GM19238 (cell line): ENCODE data around the gene SUGCT.

Source experiments
- DNase-seq: peaks from one replicate; pipeline ENCODE4 v3.0.0; 2011; ENCODE audit warnings: low spot score; ENCODE audit not compliant: insufficient read length

The SUGCT gene

DNA sequence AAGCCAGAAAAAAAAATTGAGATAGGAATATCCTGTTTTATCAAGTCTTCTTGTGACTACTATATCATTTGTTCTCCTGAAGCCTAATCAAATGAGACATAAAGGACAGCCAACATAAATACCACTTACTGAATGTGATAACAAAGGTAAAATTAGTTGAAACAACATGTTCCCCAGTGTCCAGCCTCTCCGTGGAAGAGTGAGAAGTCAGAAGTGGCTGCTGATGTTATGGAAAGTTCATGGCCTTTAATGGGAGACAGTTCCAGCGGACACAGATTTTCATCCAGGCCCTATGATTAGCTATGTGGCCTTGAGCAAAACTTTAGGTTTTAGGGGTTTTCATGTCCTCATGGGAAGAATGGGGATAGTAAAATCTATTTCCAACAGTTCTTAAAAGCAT is 724.3 kb downstream of the SUGCT start:
- no peak for DNase-seq

DNA sequence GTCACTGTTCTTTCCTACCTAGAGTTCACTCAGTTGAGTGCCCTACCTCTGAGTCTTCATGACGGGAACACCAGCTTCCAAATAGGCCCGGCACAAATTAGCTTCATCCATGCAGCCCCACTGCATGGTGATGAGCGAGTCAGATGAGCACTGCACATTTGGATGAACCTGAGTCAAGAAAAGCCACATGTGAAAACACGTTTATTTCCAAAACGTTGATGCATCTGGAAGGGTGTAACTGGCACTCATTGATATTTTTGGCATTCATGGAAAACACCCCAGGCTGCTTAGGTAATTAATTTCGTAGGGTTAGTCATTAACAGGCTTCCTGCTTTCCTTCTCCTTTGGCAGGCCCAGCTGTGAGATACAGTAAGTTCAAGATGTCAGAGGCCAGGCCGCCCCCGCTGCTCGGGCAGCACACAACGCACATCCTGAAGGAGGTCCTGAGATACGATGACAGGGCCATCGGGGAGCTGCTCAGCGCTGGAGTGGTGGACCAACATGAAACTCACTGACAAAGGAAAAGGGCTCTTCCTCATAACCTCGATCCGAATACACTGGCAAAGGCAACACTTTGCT is 725.2 kb downstream of the SUGCT start:
- no peak for DNase-seq

DNA sequence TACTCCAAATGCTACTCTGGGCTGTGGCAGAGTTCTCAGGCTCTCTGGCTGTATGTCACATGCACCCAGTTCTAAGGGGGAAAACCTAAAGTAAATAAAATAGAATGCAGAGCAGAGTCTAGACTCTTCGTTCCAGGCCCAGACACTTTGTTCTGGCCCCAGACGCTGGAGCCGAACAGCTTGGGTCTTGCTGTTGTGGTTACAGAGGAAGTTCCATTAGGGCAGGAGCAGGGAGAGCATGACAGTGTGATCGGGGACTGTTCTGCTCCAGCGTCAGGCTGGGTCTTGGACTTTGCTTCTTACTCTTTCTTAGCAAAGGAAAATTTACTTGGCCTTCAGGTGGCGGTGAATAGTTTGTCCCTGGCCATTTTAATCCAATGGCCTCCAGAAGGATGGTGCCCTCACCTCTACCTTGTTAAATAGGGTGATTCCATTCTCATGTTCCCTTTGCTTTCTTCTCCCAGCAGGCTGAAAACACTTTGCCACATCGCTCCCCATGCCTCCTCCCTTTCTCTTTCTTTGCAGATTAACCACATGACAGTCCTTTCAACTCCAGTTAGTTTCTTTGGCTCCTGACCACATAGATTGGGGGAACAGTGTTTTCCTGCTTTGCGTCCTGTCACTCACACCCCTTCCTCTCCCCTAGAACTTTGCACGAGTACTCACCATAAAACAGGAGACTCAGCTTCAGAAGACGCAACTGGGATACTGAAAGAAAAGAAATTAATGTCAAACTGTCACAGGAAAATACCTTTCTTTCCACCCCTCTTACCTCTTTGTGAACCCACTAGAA is 730.8 kb downstream of the SUGCT start:
- DNase-seq: no peak

DNA sequence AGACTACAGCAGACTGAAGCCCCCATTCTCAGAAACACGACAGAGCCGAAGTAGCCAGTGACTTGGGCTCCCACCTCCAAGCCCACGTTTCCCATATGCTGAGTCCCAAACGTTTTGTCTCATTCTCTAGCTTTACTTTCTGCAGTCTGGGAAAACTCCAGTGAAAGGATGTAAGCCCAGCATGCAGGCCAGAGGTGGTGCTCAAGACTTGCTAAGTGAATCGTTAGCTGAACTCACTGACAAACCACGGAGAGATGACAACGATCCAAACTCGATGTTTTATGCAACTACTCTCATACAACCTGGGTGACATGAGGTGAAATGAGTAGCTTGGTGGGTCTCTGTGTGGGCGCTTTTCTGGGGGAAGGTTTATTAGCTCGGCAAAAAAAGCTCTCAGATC is 731.8 kb downstream of the SUGCT start:
- DNase-seq: no peak

DNA sequence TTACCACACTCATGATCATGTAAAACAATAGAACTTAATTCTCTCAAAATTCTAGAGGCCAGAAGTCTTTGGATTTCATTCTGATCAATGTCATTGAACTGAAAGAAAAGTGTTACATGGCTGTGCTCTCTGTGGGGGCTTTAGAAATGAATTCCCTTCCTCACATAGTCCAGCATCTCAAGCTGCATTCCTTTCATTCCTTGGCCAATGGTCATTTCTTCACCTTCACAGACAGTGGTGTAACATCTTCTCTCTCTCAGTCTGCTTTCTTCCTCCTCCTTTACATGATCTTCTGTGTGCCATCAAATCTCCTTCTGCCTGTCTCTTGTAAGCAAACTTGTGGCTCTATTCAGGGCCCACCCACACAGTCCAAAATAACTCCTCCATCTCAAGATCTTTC is 735.3 kb downstream of the SUGCT start:
- no peak for DNase-seq

DNA sequence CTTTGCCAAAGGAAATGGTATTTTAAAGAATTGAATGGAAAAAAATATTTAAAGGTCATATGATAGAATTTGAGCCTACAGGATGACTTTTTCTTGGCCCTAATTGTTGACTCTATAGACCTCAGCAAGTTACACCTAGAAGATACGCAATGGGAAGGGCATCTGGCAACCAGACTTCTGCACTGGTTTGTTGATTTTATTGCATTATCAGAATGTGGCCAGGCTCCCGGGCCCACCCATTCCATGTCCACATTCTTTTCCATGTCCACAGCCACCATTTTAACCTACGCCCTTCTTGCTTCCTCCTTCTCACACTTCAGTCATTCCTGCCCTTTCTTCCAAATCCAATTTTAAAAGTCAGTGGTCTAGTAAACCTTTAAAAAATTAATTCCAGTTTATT is 738.4 kb downstream of the SUGCT start:
- no peak for DNase-seq

DNA sequence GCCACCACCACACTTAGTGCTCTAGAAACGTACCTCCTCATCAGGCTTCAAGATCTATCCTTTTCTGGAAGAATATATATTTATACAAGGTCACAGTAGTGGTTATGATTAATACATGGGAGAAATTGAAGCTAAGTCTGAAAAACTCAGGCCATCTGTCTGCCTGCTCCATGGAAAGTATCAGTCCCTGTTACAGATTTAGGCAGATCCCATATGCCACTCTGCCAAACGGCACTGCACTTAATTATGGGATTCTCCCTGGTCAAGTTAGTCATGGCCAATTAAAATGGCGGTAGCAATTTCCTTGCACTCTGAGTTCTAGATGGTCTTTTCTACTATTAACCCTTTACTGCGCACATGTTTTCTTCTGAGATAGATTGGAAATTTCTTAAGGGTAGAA is 740.0 kb downstream of the SUGCT start:
- no peak for DNase-seq

DNA sequence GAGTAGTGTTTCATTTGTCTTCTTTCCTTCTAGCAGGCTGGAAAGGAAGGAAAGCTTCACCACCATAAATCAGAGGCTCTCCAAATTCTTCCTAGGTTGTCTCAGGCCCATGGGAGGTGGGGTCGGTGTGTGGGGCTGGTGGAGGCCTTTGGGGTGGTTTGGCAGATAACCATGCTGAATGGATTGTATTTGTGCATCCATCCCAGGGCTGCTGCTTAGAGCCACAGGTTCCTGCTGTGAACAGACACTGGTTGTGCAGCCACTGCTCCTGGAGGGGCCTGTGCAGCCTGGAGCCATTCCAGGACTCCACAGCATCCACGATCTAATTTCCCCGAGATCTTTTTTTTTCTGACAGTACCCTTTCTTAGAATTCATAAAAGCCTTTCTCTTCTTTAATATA is 741.8 kb downstream of the SUGCT start:
- no peak for DNase-seq

DNA sequence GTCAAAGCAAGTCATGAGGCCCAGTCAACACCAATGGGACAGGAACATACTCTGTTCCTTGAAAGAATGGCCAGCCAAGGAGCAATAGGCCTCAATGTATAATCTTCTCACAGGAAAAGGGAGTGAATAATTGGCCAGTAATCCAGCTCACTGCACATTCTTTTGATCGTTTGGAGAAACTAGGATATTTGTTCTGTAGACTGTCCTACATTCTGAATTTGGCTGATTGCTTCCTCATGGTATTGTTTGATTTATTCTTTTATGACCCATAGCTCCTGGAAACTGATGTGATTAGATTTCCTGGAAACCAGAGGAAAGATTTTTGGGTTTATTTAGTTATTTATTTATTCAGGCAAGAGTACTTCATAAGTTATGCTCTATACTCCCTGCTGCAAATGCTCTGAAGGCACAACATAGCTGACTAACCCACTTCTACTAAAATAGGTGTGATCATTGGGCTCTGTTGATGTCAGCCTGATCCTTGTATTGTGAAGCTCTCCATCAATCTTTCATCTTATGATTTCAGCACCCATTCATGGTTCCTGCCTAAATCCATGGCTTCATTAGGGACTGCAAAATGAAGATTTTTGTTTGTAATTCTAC is 745.2 kb downstream of the SUGCT start:
- DNase-seq: no peak

DNA sequence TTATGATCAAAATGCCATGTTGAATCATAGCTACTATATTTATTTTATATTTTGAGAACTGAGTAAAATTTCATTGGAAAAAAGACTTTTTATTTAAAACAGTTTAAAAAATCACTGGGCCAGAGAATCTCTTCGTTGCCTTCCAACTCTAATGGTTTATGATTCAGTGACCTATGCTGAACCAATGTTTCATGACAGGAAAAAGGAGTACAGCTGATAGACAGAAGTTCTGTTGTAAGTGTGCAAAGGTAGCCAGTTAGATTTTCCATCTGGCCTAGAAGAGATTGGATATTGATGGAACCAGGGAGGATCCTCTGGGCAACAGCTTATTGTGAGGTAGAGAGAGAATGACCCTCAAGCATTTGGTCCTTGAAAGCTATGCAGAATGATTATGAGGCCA is 745.8 kb downstream of the SUGCT start:
- DNase-seq: no peak

DNA sequence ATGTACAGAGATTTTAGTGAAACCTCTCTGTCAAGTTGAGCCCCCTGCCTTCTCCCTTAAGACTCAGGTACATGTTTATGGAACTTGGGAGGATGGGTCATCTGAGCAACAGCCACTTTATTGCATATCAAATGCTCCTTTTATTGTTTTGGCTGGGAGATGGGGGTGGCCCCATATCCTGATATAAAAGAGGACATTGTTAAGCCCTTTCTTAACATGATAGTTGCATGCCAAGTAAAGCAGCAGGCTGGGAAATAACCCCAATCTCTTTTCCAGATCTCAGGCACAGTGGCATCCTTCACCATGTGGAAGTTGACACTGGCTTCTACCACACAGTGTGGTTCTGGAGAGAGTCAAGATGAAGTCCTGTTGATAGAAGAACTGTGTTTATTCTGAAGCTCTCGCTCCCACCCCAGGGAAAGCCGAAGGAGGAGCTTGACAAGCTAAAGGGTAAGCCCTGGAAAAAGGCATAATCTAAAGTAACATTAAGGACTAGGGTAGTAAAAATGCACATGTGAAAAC is 746.7 kb downstream of the SUGCT start:
- no peak for DNase-seq

DNA sequence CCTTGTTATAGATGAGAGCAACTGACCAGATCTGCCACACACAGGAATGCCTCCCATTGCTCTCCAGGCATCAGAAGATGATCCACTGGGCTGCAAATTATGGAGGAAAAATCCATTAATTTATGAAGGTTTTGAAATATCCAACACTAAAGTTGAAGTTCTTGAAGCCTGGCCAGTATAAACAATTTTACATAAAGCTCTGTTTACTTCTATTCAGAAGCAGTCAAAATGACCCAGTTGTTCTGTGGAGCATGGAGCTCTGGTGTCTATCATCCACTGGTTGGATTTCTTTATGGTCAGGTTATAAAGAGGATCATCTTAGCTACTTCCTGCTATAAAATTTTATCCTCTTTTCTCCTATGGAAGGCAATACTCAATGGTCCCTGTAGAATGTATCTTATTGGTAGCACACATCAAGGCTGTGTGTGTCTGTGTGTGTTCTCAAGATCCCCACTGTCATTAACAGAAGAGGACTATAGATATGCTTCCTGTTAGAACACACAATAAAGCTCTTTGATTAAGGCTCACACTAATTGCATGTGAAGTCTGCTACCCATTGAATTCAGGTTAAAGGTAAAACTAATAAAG is 747.4 kb downstream of the SUGCT start:
- DNase-seq: no peak

DNA sequence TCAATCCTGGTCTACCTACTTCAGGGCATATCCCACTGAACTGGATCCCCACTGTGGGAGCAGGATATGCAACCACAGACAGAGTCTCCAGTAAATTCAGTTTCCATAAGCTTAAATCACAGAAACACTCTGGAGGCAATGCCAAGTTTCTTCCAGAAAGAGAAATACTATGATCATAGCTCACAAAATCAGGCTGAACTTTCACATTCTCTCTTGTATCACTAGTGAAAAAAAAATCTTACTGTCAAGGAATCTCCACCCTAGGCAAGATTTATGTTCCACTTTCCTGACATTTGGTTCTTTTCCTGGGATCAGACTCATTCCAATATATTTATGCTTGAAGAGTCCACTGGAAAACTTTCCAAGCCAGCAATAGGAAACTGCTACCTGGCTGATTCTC is 749.0 kb downstream of the SUGCT start:
- DNase-seq: no peak

DNA sequence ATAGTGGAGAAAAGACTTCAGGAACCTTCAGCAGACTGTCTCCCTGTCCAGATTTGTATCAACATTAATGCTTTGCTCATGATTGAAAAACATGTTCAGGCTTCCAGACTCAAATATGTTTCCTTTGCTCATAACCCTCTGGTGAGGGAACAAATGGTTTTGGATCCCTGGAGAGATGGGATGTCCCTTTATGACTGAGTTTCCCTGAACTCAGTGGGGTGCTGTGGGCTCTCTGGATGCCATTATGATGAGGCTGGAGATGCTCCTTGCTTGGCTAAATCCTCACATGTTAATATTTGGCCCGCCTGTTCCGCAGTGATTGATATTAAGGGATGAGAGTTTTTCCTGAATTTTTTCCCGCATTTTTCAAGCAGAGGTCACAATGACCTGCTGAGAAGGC is 749.4 kb downstream of the SUGCT start:
- DNase-seq: no peak

DNA sequence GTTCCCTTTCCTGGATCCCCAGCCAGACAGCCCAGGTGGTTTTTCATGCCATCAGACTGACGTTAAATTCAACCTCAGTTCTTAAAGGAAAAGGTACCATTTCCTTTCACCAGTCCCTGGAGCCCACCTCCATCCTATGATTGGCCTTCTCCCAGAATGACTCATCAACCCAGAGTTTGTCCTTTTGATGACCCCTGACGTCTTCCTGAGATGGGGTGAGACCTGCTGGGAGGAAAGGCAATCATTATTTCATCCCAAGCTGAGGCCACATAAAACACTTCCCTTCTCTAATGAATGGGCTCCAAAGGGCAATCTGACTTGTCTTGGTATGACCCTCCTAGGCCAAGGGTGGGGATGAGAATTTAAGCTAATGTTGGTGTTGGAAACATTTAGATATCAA is 750.7 kb downstream of the SUGCT start:
- DNase-seq: no peak

DNA sequence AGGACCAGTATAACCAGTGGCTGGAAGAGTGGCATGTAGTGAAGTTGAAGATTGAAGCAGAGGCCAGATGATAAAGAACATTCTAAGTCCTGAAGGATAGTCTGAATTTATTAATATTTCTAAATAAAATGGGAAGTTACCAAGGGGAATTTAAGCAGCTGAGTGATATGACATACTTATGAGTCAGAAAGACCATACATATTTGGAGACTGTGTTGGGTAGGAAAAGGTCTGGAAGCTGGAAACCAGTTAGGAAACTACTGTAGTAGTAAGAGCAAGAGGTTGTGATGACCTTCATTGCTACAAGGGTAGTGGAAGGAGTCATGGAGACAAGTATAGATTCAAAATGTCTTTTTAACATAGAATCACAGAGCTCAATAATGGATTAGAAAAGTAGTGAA is 752.3 kb downstream of the SUGCT start:
- DNase-seq: no peak

DNA sequence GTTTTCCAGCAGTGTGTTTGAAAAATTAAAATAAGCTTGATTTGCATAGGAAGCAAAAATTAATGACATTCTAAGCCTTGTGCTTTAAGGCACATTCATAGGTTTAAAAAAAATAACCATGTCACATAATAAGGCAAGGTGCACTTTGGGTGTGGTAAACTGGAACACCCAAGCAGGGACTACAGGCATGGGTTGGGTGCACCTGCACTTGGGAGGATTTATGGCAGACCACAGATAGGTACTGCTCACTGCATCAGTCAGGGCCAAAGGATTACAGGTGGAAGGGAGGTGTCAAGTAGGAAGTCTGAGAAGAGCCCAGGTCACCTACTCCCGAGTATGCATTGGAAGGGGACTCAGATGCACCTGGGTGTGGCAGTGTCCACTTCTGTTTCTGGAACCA is 753.7 kb downstream of the SUGCT start:
- no peak for DNase-seq

DNA sequence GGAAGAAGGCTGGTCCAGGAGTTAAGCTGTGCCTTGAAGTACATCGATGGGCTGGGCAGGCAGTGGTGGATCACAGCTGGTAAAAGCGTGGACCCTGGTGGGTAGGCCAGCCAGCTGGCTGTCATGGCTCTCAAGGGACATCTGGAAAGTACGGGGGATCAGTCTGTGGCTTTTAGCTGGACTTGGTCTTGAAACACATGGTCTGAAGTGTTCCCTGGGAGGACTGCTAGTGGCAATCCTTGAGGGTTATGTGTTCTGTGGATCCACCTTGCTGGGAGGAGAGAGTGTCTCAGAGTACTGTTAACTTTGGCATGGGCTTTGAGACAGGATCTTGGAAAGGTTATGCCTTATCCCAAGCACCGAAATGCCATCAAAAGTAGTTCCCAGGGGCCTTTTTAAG is 754.3 kb downstream of the SUGCT start:
- DNase-seq: no peak

DNA sequence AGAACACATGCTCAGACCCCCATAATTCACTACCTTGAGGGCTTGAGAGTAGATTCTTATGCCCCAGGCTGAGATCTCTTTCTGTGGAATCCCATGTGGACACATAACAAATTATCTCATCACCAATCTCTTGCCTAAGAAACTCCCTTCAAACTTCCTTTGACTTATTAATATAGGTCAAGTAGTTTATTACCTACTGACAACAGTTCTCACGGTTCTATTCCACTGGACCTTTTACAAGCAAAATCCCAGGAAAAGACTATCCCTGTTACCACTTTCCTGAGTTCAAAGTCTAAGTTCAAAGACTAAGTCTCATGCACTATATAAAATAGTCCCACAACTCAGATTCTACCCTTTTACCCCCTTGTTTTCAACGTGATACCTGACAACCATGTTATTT is 754.7 kb downstream of the SUGCT start:
- no peak for DNase-seq

DNA sequence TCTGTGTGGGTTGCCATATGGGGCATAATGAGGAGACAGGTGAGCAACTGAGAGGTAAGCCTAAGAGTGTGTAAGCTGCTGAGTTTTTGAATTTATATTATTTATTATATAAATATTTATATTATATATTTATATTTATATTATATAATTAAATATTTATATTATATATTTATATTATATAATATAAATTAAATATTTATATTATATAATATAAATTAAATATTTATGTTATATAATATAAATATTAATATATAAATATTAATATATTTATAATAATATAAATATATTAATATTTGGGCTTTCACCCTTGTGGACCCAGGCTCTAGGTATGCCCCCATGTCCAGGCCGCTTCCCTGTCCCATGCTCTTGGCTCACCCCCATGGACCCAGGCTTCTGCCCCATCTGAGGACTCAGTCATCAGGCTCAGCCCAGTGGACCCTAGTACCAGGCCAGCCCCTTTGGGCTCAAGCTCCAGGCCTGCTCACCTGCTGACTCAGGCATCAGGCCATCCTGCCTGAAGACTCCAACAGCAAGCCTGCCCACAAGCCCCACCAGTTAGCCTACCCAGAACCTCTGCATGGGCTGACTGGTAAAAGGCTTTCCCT is 755.4 kb downstream of the SUGCT start:
- no peak for DNase-seq

DNA sequence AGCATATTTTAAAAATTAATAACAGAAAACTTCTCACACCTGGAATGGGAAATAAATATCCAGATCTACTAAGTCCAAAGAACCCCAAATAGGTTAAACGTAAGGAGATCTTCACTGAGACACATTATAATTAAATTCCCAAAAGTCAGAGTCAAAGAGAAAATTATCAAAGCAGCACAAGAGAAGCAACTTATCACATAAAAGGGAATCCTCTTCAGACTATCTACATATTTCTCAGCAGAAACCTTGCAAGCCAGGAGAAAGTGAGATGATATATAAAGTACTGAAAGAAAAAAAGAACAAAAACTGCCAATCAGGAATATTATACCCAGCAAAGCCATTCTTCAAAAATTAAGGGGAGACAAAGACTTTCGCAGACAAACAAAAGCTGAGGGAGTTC is 756.4 kb downstream of the SUGCT start:
- DNase-seq: no peak

DNA sequence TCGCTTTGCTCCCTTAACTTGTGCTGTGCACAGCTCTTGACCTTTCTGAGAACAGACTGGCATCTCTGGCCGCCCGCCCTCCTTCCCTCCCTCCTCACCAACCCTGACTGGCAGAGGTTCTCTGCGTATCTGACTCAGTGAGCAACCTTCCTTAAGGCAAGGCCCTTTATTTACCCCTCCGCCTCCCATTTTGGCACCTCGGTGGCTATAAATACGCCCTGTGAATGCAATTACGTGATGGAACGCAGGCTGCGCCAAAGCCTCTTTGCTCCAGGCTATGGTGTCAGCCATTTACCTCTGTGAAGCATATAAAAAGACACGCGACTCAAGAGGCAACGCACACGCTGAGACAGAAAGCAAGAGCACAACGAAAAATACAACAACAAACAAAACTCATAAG is 764.3 kb downstream of the SUGCT start:
- no peak for DNase-seq
